ENCODE results near the gene JAK1. TPM values are rescaled to one million over a fixed set of nuclear protein-coding genes. Genes with fewer than 3 reads are reported as not detected.

The JAK1 gene
- total and polyA plus RNA-seq, 2 of the 8 experiments (the other 6 are each of a cell fraction or from before 2014, with no cell fraction given): 7.8 to 24.5 TPM

GRCh38 chr1:64941461-64942117, 24.8 kb downstream of the JAK1 start (continued):
- TF ChIP-seq CHD7 (IDR thresholded peaks at IDR 0.05; ENCODE audit: insufficient replicate concordance, low read length): no peak
- no peak for TF ChIP-seq RAD21 (IDR thresholded peaks at IDR 0.05 in 1 of 2, conservative IDR thresholded peaks at IDR 0.05 in 1 of 2; ENCODE audit: low read depth in 2 of 2, low read length in 2 of 2)
- no peak for TF ChIP-seq ATF2 (IDR thresholded peaks at IDR 0.05; ENCODE audit: low read length)
- no peak for TF ChIP-seq NRF1 (IDR thresholded peaks at IDR 0.05; ENCODE audit: low read depth, low read length)
- TF ChIP-seq POLR2A (IDR thresholded peaks at IDR 0.05; ENCODE audit: control extremely low read depth in 1 of 2, low read depth in 2 of 2, low read length in 2 of 2): no peak
- no peak for TF ChIP-seq SP4 (IDR thresholded peaks at IDR 0.05; ENCODE audit: low read length)
- TF ChIP-seq SAP30 (IDR thresholded peaks at IDR 0.05; ENCODE audit: insufficient read depth, insufficient replicate concordance, low read length): no peak
- TF ChIP-seq TBP (IDR thresholded peaks at IDR 0.05; ENCODE audit: low read depth, low read length): no peak
- TF ChIP-seq CEBPB (IDR thresholded peaks at IDR 0.05; ENCODE audit: low read depth, low read length): no peak

Data from H1 (cell line).